Measurements from ENCODE around the gene KLK14.
A peak's percentile ranks its signal among the peaks of the same experiment; 100 is the strongest.

KLK14 gene

DNA sequence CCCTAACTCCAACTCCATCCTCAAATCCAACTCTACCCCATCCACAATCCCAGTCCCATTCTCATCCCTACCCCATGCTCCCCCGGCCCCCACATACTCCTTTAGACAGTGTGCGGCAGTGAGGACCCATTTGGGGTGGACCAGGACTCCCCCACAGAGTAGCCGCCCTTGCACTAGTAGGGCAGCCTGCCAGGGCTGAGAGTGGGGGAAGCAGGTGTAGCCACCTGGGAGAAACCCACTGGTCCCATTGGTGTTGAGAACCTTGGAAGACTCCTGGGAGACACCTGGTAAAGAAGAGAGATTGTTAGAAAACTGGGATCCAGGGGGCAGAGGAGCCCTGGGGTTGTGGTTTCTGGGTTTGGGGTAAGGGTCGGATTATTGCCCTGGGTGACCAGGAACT, 22.4 kb downstream of the KLK14 start:
- DNase-seq (ENCODE audit: low read depth, low spot score): no peak
- H3K27ac ChIP-seq: no peak overlapping the region

- no peak overlapping the region for H3K27ac ChIP-seq
- no peak for DNase-seq (ENCODE audit: low read depth, low spot score)
Observed at GRCh38 chr19:51059715-51060114, 23.0 kb downstream of the KLK14 start.

- no peak for DNase-seq (ENCODE audit: low read depth, low spot score)
Observed at GRCh38 chr19:51055866-51056265, 26.8 kb downstream of the KLK14 start.

GRCh38 chr19:51047031-51047335, 35.7 kb downstream of the KLK14 start:
- H3K27ac ChIP-seq: no peak overlapping the region

More at GRCh38 chr19:51055866-51056265, 26.8 kb downstream of the KLK14 start:
- H3K27ac ChIP-seq: no peak overlapping the region

DNA sequence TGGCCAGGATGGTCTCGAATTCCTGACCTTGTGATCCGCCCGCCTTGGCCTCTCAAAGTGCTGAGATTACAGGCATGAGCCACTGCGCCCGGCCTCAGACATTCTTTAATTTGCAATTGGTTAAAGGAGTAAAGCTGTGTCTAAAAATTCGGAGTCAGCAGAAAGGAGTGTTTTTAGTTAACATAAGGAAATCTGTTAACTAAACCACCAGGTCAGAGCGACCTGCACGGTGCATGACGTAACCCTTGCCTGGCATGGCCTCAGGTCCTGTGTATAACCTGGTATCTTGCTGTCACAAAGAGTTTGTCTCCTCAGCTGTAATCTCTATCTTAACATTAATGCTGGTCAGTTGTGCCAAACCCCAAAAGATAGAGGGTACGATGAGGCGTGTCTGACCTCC, 38.4 kb downstream of the KLK14 start:
- H3K27ac ChIP-seq: no peak overlapping the region
- no peak for DNase-seq (ENCODE audit: low read depth, low spot score)

More at GRCh38 chr19:51047031-51047335, 35.7 kb downstream of the KLK14 start:
- DNase-seq (ENCODE audit: low read depth, low spot score): no peak

DNA sequence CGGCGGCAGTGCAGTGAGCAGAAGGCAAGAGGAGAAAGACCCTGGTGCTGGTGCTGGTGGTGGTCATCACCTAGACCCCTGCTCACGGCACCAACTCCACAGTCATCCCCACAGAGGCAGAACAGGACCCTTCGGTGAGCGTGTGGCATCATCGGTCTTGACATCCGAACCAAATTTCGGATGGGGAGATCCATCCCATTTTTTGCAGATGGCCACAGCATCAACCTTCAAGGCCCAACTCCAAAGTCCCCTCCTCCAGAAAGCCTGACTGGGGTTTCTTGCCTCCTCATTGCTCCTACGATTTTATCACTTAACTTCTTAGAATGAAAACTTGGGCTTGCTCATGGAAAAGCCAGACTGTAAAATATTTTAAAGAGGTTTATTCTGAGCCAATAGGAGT, 39.2 kb downstream of the KLK14 start:
- H3K27ac ChIP-seq: no peak overlapping the region
- DNase-seq (ENCODE audit: low read depth, low spot score): no peak

- H3K27ac ChIP-seq: no peak overlapping the region
- no peak for DNase-seq (ENCODE audit: low read depth, low spot score)
Observed at GRCh38 chr19:51040151-51040550, 42.5 kb downstream of the KLK14 start.

GRCh38 chr19:51036519-51036918, 46.2 kb downstream of the KLK14 start:
- DNase-seq (ENCODE audit: low read depth, low spot score): no peak
- no peak overlapping the region for H3K27ac ChIP-seq

- H3K27ac ChIP-seq: peak within 1 kb of the TSS; percentile 41
- DNase-seq (ENCODE audit: low read depth, low spot score): no peak
Observed at GRCh38 chr19:51034704-51035103, 48.0 kb downstream of the KLK14 start, which contains the start of gene KLK12. Gene KLK12 (minus strand): TSS chr19:51035002. CDS start chr19:51034621, 381 bp downstream.

- no peak overlapping the region for H3K27ac ChIP-seq
Observed at GRCh38 chr19:51031880-51032225, 50.8 kb downstream of the KLK14 start.

GRCh38 chr19:51031220-51031879, 51.3 kb downstream of the KLK14 start:
- DNase-seq (ENCODE audit: low read depth, low spot score): no peak
- H3K27ac ChIP-seq: no peak overlapping the region

More at GRCh38 chr19:51031880-51032225, 50.8 kb downstream of the KLK14 start:
- DNase-seq (ENCODE audit: low read depth, low spot score): no peak

GRCh38 chr19:51030631-51031030, 52.1 kb downstream of the KLK14 start:
- no peak for DNase-seq (ENCODE audit: low read depth, low spot score)

GRCh38 chr19:51029718-51030117, 53.0 kb downstream of the KLK14 start:
- no peak for DNase-seq (ENCODE audit: low read depth, low spot score)
- no peak overlapping the region for H3K27ac ChIP-seq

More at GRCh38 chr19:51030631-51031030, 52.1 kb downstream of the KLK14 start:
- H3K27ac ChIP-seq: no peak overlapping the region

All from epithelial cell of prostate (primary cell).